Measurements from ENCODE around the gene ERBB4.
"Not testable (repeated sequence)": the region's sequence is repeated elsewhere in the genome, so short reads cannot be mapped to it uniquely, and the experiment has no call there.

Gene ERBB4

GRCh38 chr2:212021947-212022346, 516.7 kb downstream of the ERBB4 start:
- DNase-seq (ENCODE audit: low spot score) (no peak), FAIRE-seq (no peak)

DNA sequence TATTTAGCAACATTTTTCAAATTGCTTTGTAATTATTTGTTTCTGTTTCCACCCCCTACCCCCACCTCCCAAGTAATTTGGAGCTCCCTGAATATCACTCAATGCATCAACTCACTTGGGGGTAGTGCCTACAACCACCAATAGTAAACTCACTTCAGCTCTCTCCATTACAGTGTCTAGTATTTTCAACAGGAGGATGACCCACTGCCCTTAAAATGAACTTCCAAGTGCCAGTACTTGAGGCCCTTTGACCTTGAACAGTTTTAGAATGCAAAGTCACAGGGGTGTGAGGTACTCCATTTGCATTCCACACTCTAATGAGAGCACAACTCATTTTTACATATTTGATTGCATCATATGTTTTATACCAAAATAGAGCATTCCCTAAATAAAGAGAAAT, 523.0 kb downstream of the ERBB4 start:
- FAIRE-seq = no peak

GRCh38 chr2:212013626-212014025, 525.0 kb downstream of the ERBB4 start:
- FAIRE-seq (no peak), DNase-seq (ENCODE audit: low spot score) (no peak)

More for the DNA sequence above, 523.0 kb downstream of the ERBB4 start:
- no peak for DNase-seq (ENCODE audit: low spot score)

GRCh38 chr2:212010305-212010704, 528.3 kb downstream of the ERBB4 start:
- not testable (repeated sequence) for DNase-seq (ENCODE audit: low spot score); FAIRE-seq

DNA sequence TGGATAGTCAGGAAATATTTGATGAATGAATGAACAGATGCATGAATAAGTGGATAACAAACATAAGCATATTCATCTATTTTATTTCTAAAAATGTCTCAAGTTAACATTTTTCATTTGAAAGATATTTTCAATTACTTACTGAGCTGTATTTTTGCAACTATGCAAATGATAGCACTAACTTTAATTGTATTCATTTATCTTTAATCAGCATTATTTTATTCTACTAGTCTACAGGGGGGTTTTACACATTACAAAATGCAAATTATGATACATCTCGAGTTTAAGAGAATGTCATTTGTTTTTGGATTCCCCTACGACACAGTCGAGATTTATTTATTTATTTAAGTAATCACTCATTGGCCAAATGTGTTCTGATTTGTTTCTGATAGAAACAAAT, 530.6 kb downstream of the ERBB4 start:
- no peak for DNase-seq (ENCODE audit: low spot score)
- FAIRE-seq = no peak

GRCh38 chr2:212005085-212005671, 533.4 kb downstream of the ERBB4 start:
- DNase-seq (ENCODE audit: low spot score) (no peak), FAIRE-seq (no peak)

DNA sequence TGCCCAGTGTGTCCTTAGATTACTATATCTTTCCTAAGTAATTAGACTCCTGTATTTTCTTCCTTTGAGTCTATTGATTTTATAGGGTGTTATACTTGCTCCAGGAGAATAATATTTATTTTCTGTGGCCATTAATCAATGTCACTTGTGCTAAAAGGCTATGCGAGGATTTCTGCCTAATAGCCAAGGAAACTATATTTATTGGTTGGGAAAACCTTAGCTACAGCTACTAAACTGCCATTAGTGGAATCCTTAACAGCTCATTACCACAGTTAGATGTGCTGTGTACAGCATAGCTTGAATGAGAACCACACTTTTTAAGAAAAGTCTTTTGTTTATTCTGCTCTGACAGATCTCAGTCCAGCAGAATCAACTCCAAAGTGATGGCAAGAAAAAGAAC, 537.3 kb downstream of the ERBB4 start:
- no peak for FAIRE-seq
- no peak for DNase-seq (ENCODE audit: low spot score)

DNA sequence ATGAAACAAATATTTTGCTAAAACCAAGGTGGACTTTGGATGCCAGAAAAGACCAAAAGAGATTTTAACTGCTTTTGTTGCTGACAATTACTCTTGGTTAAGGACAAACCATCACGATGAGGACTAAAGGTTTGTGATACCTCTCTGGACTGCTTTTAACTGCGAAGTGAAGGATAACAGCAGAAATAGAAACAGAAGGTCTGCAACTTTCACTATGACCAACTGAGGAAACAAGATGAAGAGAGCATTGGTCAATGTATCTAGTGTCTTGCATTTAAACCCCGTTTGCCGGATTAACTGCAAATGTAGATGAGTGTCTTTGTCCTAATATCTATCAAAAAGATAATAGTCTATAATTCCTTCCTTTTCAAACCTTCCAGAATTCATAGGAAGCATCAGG, 541.7 kb downstream of the ERBB4 start:
- DNase-seq (ENCODE audit: low spot score) (no peak), FAIRE-seq (no peak)

- no peak for DNase-seq (ENCODE audit: low spot score)
- no peak for FAIRE-seq
Observed at GRCh38 chr2:211994806-211995205, 543.8 kb downstream of the ERBB4 start.

DNA sequence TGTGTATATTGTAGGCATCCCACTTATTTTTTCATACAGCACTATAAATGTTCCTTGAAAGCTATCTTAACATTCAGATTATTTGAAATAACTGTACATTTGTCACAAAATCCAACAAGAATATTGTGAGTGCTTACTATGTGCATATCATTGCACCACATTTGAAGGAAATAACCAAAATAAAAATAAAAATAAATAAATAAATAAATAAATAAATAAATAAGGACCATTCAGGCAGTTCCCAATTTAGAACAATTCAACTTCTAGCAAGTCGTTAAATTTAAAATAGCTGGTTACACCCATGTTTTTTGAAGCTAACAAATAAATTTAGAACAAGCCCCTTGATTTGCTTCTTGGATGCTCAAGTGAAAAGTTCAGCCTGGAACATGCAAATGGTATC, 548.3 kb downstream of the ERBB4 start:
- DNase-seq (ENCODE audit: low spot score) (no peak), FAIRE-seq (no peak)

DNA sequence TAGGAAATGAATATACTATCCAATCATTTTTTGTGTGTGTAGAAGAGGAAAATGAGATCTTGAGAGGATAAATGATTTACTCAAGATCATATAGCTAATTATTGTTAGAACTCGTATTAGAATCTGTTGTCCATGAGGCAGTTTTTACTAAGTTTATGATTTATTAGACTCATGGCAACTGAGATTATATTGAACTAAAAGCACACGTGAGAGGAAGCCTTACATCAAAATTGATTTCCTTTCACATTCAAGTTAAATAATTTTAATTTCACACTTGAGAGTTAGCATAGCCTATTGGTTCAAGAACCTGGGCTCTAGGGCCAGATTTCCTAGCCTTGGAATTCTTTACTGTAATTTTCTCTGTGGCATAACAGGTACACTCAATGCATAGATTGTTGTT, 552.3 kb downstream of the ERBB4 start:
- FAIRE-seq = no peak
- DNase-seq (ENCODE audit: low spot score) = no peak

- DNase-seq (ENCODE audit: low spot score) (no peak), FAIRE-seq (no peak)
Observed at GRCh38 chr2:211985393-211985792, 553.2 kb downstream of the ERBB4 start.

- DNase-seq (ENCODE audit: low spot score) (no peak), FAIRE-seq (no peak)
Observed at GRCh38 chr2:211982162-211982561, 556.4 kb downstream of the ERBB4 start.

- no peak for FAIRE-seq
- no peak for DNase-seq (ENCODE audit: low spot score)
Observed at GRCh38 chr2:211981451-211981850, 557.2 kb downstream of the ERBB4 start.

- FAIRE-seq (no peak), DNase-seq (ENCODE audit: low spot score) (no peak)
Observed at GRCh38 chr2:211976076-211976475, 562.5 kb downstream of the ERBB4 start.

DNA sequence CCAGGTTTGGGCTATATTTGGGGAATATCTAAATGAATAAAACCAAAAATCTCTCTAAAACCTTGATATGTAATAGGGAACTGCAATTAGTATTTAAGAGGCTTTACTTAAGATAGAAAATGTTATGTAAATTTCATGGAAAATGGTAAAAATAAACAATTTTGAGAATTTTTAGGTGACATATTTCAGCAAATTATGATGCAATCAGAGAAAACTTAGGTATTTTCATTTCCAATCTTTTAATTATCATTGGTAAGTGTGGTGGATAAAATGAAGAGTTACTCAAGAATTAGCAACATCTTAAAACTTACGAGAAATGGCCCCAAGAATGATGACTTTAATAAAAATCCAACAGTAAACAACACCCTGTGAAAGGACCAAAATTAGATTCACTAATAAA, 571.4 kb downstream of the ERBB4 start:
- DNase-seq (ENCODE audit: low spot score) = no peak
- FAIRE-seq = no peak

GRCh38 chr2:211963969-211964368, 574.6 kb downstream of the ERBB4 start:
- no peak for DNase-seq (ENCODE audit: low spot score)
- no peak for FAIRE-seq

DNA sequence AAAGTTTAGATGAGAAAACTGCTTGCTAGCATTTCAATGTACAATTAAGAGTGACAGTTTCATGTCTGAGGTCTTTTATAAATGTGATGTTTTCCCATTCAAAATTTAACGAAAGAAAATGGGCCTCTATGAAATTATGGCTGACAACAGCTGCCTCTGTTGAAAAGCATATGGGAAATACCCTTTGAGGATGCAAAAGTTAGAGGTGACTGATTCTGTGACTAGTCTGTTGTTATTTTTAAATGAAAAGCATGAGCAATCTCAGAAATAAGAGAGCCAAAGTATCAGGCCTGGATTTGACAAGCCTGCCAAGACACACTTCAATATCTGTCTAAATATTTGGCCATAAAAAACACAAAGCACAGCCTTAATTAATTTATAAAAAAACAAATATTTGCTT, 580.8 kb downstream of the ERBB4 start:
- DNase-seq (ENCODE audit: low spot score) (no peak), FAIRE-seq (no peak)

DNA sequence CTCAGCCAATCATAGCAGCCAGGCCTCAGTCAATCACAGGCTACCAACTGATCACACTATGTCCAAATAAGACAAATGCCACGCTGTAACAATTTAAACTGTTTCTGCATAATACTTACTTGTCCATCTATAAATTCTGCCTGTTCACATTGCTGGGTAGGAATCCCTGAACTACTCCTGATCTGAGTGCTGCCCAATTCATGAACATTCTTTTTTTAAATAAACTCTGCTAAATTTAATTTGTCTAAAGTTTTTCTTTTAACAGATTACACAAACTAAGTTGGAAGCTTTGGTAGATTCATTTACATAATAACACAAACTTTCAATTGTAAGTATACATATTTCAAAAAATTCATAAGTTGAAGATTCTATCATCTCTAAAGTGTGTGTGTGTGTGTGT, 583.0 kb downstream of the ERBB4 start:
- FAIRE-seq (no peak), DNase-seq (ENCODE audit: low spot score) (no peak)

DNA sequence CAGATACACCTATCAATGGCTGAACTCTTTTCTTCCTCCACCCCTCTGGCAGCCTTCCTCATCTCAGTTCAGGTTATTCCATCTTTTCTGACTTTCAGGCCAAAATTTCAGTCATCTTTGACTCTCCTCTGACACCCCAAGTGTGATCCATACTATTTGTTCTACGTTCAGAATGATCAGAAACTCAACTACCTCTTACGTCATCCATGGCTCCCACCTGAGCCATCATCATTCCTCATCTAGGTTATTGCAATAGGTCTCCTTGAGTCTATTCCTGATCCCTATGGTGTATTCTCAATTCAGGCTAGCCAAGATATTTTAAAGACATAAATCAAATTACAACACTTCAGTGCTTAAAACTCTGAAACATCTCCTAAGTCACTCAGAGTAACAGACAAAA, 589.7 kb downstream of the ERBB4 start:
- DNase-seq (ENCODE audit: low spot score) = no peak
- FAIRE-seq = no peak

GRCh38 chr2:211946960-211947359, 591.6 kb downstream of the ERBB4 start:
- FAIRE-seq = no peak
- DNase-seq (ENCODE audit: low spot score) = no peak

GRCh38 chr2:211944572-211944971, 594.0 kb downstream of the ERBB4 start:
- no peak for FAIRE-seq

DNA sequence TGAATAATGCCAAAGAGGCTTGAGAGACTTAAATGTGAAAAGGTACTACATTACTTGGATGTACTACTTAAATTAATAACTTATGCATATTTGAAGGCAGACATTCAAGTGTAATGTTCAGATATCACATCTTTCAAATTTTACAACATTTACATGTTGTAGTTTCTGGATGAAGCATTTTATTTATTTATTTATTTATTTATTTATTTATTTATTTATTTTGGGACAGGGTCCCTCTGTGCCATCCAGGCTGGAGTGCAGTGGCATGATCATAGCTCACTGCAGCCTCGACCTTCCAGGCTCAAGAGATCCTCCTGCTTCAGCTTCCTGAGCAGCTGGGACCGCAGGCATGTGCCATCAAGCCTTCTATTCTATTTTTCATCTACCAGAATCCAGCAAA, 596.4 kb downstream of the ERBB4 start:
- DNase-seq (ENCODE audit: low spot score) = no peak

More at GRCh38 chr2:211944572-211944971, 594.0 kb downstream of the ERBB4 start:
- no peak for DNase-seq (ENCODE audit: low spot score)

DNA sequence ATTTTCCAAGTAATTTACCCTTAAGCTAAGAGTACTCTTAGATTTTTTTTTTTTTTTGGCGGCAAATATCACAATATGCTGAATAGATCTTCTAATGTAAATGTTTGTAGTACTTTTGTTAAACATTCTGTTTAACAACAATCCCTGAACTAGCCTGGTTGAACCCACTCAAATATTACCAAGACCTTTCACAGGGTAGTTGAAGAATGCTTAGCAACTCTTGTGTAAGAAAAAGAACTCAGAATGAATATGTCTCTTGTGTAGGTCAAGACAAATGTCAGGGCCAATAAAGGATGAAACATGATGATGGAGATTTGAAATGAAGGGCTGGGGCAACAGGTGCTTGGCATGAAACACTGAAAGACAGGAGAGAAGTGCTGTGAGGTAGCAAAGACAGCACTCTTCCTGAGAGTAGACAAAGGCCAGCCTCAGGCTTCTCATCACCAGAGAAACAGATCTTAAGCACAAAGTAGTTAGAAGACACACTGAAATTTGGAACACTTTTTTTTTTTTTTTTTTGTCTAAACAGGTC, 597.3 kb downstream of the ERBB4 start:
- DNase-seq (ENCODE audit: low spot score) = no peak
- FAIRE-seq = no peak

More for the DNA sequence above, 596.4 kb downstream of the ERBB4 start:
- no peak for FAIRE-seq

Measured in urothelium cell line (cell line).